ENCODE data around the gene KRT6C. TPM values are rescaled to one million over a fixed set of nuclear protein-coding genes. Genes with fewer than 3 reads are reported as not detected.

The KRT6C gene
- total and polyA plus RNA-seq, 2 experiments from 2014 or later: not detected

GRCh38 chr12:52439420-52439819 is 34.2 kb downstream of the KRT6C start:
- Histone ChIP-seq H3K27ac (no peak overlapping the region), H3K4me1 (ENCODE audit: insufficient read depth) (peaks cover 35% of the 10 kb centered on the region), H3K9me2 (ENCODE audit: insufficient read depth) (no peaks in the 10 kb centered on the region), H3K4me3 (no peak overlapping the region), H2AFZ (no peak overlapping the region), H4K20me1 (ENCODE audit: insufficient read depth) (no peaks in the 10 kb centered on the region), H3K36me3 (ENCODE audit: low read depth) (no peaks in the 10 kb centered on the region), H3K27me3 (replicated peaks; ENCODE audit: insufficient read depth) (no peaks in the 10 kb centered on the region), H3K4me2 (ENCODE audit: unreplicated experiment) (no peak overlapping the region), H3K79me2 (ENCODE audit: insufficient read depth) (no peaks in the 10 kb centered on the region), H3K9me3 (ENCODE audit: low read depth) (no peaks in the 10 kb centered on the region), H3F3A (ENCODE audit: insufficient read depth) (peaks cover 41% of the 10 kb centered on the region), H3K9ac (no peak overlapping the region)
- DNase-seq: no peak
- 73 to 78% methylated on average over 7 to 8 of the region's 8 CpGs for WGBS, 2 experiments (ENCODE audit: low coverage in 1 of 2, low lambda C conversion rate in 2 of 2, missing lambda C conversion rate in 2 of 2)
- TF ChIP-seq EZH2phosphoT487 (IDR thresholded peaks at IDR 0.05; ENCODE audit: insufficient read depth, low read depth): no peak
- TF ChIP-seq EZH2 (IDR thresholded peaks at IDR 0.05; ENCODE audit: insufficient read depth, poor library complexity, severe bottlenecking): no peak
- in situ Hi-C loops (cut with MboI): no loop called here

GRCh38 chr12:52438305-52439301 is 35.0 kb downstream of the KRT6C start:
- DNase-seq: no peak
- H3K9me3 ChIP-seq (ENCODE audit: low read depth): no peaks in the 10 kb centered on the region
- no peak overlapping the region for H3K27ac ChIP-seq
- TF ChIP-seq EZH2phosphoT487 (IDR thresholded peaks at IDR 0.05; ENCODE audit: insufficient read depth, low read depth): no peak
- no peak for TF ChIP-seq EZH2 (IDR thresholded peaks at IDR 0.05; ENCODE audit: insufficient read depth, poor library complexity, severe bottlenecking)
- H2AFZ ChIP-seq: no peak overlapping the region
- no peaks in the 10 kb centered on the region for H3K79me2 ChIP-seq (ENCODE audit: insufficient read depth)
- peaks cover 39% of the 10 kb centered on the region for H3F3A ChIP-seq (ENCODE audit: insufficient read depth)
- H4K20me1 ChIP-seq (ENCODE audit: insufficient read depth): no peaks in the 10 kb centered on the region
- H3K4me3 ChIP-seq: no peak overlapping the region
- no peak overlapping the region for H3K4me2 ChIP-seq (ENCODE audit: unreplicated experiment)
- no peak overlapping the region for H3K9ac ChIP-seq
- H3K9me2 ChIP-seq (ENCODE audit: insufficient read depth): no peaks in the 10 kb centered on the region
- peaks cover 35% of the 10 kb centered on the region for H3K4me1 ChIP-seq (ENCODE audit: insufficient read depth)
- in situ Hi-C loops (cut with MboI): no loop called here
- no peaks in the 10 kb centered on the region for H3K36me3 ChIP-seq (ENCODE audit: low read depth)
- 93% methylated on average over 8 of the region's 8 CpGs for WGBS, 2 experiments (ENCODE audit: low coverage in 1 of 2, low lambda C conversion rate in 2 of 2, missing lambda C conversion rate in 2 of 2)
- no peaks in the 10 kb centered on the region for H3K27me3 ChIP-seq (replicated peaks; ENCODE audit: insufficient read depth)

DNA sequence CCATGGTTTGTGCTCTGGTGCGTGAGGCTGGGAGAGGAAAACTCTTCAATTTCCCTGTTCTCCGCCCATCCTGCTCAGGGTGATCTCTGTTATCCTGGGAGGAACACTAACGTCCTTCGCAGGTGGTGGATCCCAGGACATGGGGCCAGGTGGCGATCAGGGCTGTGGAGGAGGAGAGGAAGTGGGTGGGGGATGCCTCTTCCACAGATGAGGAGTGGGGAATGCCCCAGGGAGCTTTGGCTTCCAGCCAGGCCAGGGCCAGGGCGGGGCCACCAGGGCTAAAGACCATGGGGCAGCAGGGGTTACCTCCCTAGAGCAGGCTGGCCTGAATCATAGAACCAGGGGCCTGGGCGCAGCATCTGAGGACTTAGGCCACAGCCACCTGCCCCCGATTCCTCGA is 36.1 kb downstream of the KRT6C start:
- Histone ChIP-seq H3K4me2 (ENCODE audit: unreplicated experiment) (no peak overlapping the region), H3K9ac (no peak overlapping the region), H3K9me3 (ENCODE audit: low read depth) (no peaks in the 10 kb centered on the region), H3K4me3 (no peak overlapping the region), H3K27ac (no peak overlapping the region), H4K20me1 (ENCODE audit: insufficient read depth) (no peaks in the 10 kb centered on the region), H3F3A (ENCODE audit: insufficient read depth) (peaks cover 31% of the 10 kb centered on the region), H3K27me3 (replicated peaks; ENCODE audit: insufficient read depth) (no peaks in the 10 kb centered on the region), H2AFZ (no peak overlapping the region), H3K4me1 (ENCODE audit: insufficient read depth) (peaks cover 26% of the 10 kb centered on the region), H3K9me2 (ENCODE audit: insufficient read depth) (no peaks in the 10 kb centered on the region), H3K79me2 (ENCODE audit: insufficient read depth) (no peaks in the 10 kb centered on the region), H3K36me3 (ENCODE audit: low read depth) (no peaks in the 10 kb centered on the region)
- TF ChIP-seq EZH2phosphoT487 (IDR thresholded peaks at IDR 0.05; ENCODE audit: insufficient read depth, low read depth) (no peak), EZH2 (IDR thresholded peaks at IDR 0.05; ENCODE audit: insufficient read depth, poor library complexity, severe bottlenecking) (no peak)
- WGBS, 2 experiments (ENCODE audit: low coverage in 1 of 2, low lambda C conversion rate in 2 of 2, missing lambda C conversion rate in 2 of 2): 84 to 89% methylated on average over 9 of the region's 9 CpGs
- in situ Hi-C loops (cut with MboI): no loop called here
- no peak for DNase-seq

DNA sequence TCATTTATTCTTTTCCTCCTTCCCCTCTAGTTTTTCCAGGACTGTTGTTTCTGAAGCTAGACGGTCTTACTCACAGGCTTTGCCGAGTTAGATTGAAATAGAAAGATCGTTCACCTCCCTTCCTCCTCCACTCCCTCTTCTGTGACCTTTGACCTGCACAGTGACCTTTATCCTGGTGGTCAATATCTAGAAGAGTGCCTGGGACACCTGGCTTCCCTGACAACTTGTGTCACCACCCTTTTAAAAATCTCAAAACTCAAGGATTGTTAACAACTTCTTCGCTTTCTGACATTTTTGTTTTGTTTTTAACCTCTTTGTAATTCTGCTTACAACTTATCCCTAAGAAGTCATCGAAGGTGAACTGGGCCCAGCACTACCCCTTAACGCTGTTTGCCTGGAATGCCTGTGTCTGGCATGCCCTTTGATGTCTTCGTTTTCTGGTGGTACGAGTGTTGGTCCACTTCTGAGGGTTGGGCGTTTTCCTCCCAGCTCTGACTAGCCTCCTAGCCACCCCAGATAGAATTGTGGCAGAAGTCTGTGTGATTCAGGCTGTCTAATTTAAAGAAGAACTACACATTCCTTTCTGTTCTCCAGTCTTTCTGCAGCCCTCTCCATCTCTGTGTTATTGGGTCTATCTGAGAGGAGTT is 36.7 kb downstream of the KRT6C start:
- no peak overlapping the region for H2AFZ ChIP-seq
- H3K9me2 ChIP-seq (ENCODE audit: insufficient read depth): no peaks in the 10 kb centered on the region
- H3K27me3 ChIP-seq (replicated peaks; ENCODE audit: insufficient read depth): peaks cover 4% of the 10 kb centered on the region; the same call in 1 of the 2 replicates
- no peaks in the 10 kb centered on the region for H3K79me2 ChIP-seq (ENCODE audit: insufficient read depth)
- 85 to 88% methylated on average over 9 of the region's 9 CpGs for WGBS, 2 experiments (ENCODE audit: low coverage in 1 of 2, low lambda C conversion rate in 2 of 2, missing lambda C conversion rate in 2 of 2)
- no peaks in the 10 kb centered on the region for H3K9me3 ChIP-seq (ENCODE audit: low read depth)
- no peaks in the 10 kb centered on the region for H3K36me3 ChIP-seq (ENCODE audit: low read depth)
- in situ Hi-C loops (cut with MboI): no loop called here
- H3K27ac ChIP-seq: no peak overlapping the region
- peaks cover 25% of the 10 kb centered on the region for H3F3A ChIP-seq (ENCODE audit: insufficient read depth)
- no peak overlapping the region for H3K9ac ChIP-seq
- H3K4me1 ChIP-seq (ENCODE audit: insufficient read depth): peaks cover 21% of the 10 kb centered on the region
- no peak overlapping the region for H3K4me3 ChIP-seq
- DNase-seq: no peak
- H3K4me2 ChIP-seq (ENCODE audit: unreplicated experiment): no peak overlapping the region
- no peak for TF ChIP-seq EZH2phosphoT487 (IDR thresholded peaks at IDR 0.05; ENCODE audit: insufficient read depth, low read depth)
- no peaks in the 10 kb centered on the region for H4K20me1 ChIP-seq (ENCODE audit: insufficient read depth)
